Left lung (tissue), 10 donors: ENCODE data around the gene PREX1. TPM values are rescaled to one million over a fixed set of nuclear protein-coding genes. Genes with fewer than 3 reads are reported as not detected.
A peak's percentile ranks its signal among the peaks of the same experiment; 100 is the strongest.

Experiments
- ATAC-seq: fragments of 200-7000 bp; cut with Tn5 transposase; one replicate; pipeline ENCODE4 v1.9.1; 2020; ENCODE audit warnings: moderate library complexity
- DNase-seq, 4 donors: peaks; one replicate each; pipeline ENCODE4 v3.0.0-alpha.2; 2013 to 2020
- H3K27ac ChIP-seq, 2 donors: fragments of 200-600 bp; sonication (generic) in 1 of 2; one replicate each; pipeline versions ENCODE4 v1.5.0 to v1.8.0; 2020 to 2021
- H3K27me3 ChIP-seq, 2 donors: fragments of 200-600 bp; sonication (generic) in 1 of 2; one replicate each; pipeline versions ENCODE4 v1.5.0 to v1.8.0; 2020 to 2021
- H3K36me3 ChIP-seq, 2 donors: fragments of 200-600 bp; sonication (generic) in 1 of 2; one replicate each; pipeline versions ENCODE4 v1.5.0 to v1.8.0; 2020 to 2021
- H3K4me1 ChIP-seq, 2 donors: fragments of 200-600 bp; one replicate each; pipeline ENCODE4 v1.8.0; 2021
- H3K4me3 ChIP-seq, 2 donors: fragments of 200-600 bp; sonication (generic) in 1 of 2; one replicate each; pipeline versions ENCODE4 v1.5.0 to v1.8.0; 2020 to 2021; ENCODE audit warnings: mild to moderate bottlenecking in 1 of 2
- H3K9me3 ChIP-seq, 2 donors: fragments of 200-600 bp; sonication (generic) in 1 of 2; one replicate each; pipeline versions ENCODE4 v1.5.0 to v1.8.0; 2020 to 2021
- intact Hi-C, 2 donors: fragments of 100-400 bp; cut with DNase I; formaldehyde crosslinking; loops; one replicate each; pipeline versions ENCODE4 v1.11.2 to v1.14.2; 2022
- polyA plus RNA-seq, 6 donors: library from polyadenylated mRNA; unstranded; fragments of 120-200 nt; gene quantifications; one replicate each; pipeline ENCODE4 v1.2.1, GENCODE V29; 2013; ENCODE audit not compliant: insufficient read length in 6 of 6
- total RNA-seq, 2 donors: library from RNA; stranded (reverse); fragmentation: NEBNext Ultra II Directional; extraction: Animal tissue kit (Norgen Biotek cat#: 25700); gene quantifications; one replicate each; pipeline ENCODE4 v1.2.1, GENCODE V29; 2021
- TF ChIP-seq, protein P1 (sequence below), 2 donors: fragments of 200-600 bp; sonication (generic) in 1 of 2; IDR thresholded peaks; one replicate each; pipeline versions ENCODE4 v1.5.0 to v1.8.0; 2021; ENCODE audit warnings: antibody characterized with exemption in 2 of 2
- donor health status: DM: no; HTN: yes; CAD: no.
- donor health status: DM: no; HTN: no; CAD: no.

The PREX1 gene
- total and polyA plus RNA-seq, 8 donors = 20.3 to 111 (median 26.1) TPM

DNA sequence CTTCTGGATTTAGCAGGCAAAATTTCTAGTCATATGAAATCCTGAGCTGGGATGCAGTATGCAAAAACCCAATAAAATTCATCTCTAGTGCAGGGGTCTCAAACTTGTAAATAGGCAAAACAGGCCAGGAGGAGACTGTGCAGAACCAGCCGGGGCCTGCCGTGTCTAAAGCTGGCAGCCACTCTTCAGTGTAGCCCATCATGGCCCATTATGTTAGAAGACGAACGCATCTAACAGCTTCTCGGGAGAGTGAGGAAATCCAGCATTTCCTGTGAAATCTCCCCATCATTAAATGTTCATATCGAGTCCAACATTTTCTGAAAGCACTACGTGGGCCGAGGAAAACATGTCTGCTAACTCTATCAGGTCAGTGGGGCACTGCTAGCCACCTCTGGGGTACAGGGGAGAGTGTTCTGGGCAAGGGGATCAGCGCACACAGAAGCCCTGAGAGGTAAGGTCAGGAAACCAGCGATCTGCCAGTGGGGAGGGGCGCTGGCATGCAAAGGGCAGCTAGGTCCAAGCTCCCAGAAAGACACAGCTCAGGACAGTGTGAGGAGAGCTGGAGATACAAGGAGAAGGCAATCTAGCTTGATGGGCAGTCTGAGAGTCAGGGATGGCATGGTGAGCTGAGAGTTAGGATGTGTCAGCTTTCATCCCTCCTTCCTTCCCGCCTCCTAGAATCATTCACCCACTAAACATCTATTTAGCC lies 144.2 kb downstream of the PREX1 start:
- Histone ChIP-seq H3K36me3 (peaks cover 0 to 99% of the 10 kb centered on the region in 2 donors), H3K4me3 (no peak overlapping the region), H3K4me1 (peaks cover 26 to 63% of the 10 kb centered on the region in 2 donors), H3K27me3 (no peaks in the 10 kb centered on the region), H3K9me3 (no peaks in the 10 kb centered on the region), H3K27ac (peak overlapping the region in 1 of 2 donors; percentile 53)
- ATAC-seq = no peak
- TF ChIP-seq, protein P1, sequence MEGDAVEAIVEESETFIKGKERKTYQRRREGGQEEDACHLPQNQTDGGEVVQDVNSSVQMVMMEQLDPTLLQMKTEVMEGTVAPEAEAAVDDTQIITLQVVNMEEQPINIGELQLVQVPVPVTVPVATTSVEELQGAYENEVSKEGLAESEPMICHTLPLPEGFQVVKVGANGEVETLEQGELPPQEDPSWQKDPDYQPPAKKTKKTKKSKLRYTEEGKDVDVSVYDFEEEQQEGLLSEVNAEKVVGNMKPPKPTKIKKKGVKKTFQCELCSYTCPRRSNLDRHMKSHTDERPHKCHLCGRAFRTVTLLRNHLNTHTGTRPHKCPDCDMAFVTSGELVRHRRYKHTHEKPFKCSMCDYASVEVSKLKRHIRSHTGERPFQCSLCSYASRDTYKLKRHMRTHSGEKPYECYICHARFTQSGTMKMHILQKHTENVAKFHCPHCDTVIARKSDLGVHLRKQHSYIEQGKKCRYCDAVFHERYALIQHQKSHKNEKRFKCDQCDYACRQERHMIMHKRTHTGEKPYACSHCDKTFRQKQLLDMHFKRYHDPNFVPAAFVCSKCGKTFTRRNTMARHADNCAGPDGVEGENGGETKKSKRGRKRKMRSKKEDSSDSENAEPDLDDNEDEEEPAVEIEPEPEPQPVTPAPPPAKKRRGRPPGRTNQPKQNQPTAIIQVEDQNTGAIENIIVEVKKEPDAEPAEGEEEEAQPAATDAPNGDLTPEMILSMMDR (IDR thresholded peaks at IDR 0.05) = no peak
- intact Hi-C loops = no loop called here
- DNase-seq = no peak

DNA sequence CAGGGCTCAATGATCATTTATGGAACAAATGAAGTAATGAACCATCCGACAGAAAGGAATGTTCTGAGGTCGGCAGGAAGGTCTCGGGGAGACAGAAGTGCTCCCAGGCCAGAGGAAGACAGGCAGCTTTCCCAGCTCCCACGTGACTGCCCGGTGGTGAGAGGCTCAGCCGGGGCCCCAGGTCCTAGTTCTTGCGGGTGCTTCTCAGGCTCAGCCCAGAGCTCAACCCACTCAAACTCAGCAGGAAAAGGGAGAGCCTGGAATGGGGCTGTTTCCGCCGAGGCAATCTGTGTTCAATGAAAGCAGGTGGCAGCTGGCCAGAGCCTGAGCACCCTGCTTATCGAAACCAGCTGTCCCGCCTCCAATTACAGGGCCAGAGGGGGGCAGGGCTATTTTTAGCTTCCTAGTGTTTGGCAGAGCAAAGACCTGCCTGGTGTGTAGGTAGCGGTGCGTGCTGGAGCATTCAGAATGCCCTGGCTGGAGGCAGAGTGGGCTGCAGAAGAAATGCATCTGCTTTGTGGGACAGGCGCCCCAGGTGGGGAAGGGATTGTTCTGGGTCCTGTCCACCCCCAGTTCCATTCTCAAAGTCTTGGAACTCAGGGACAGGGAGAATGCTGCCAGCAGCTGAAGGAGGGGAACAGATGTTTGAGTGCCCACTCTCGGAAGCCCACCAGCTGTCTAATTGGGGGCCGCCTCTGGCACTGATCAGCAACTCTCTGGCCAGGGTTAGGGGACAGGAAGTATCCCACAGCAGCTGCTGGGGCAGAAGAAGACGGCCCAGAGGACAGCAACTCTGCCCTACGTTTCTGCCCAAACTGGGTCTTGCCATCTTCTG lies 145.1 kb downstream of the PREX1 start:
- intact Hi-C loops = no loop called here
- H3K9me3 ChIP-seq = no peaks in the 10 kb centered on the region
- TF ChIP-seq, protein P1 (IDR thresholded peaks at IDR 0.05) = no peak
- ATAC-seq (peak; percentile 90), DNase-seq (peak; percentile 84 to 94 (median 85))
- peaks cover 26 to 60% of the 10 kb centered on the region in 2 donors for H3K4me1 ChIP-seq
- peaks cover 0 to 99% of the 10 kb centered on the region in 2 donors for H3K36me3 ChIP-seq
- H3K4me3 ChIP-seq = no peak overlapping the region
- H3K27ac ChIP-seq = peak overlapping the region; percentile 53 to 71
- no peaks in the 10 kb centered on the region for H3K27me3 ChIP-seq

DNA sequence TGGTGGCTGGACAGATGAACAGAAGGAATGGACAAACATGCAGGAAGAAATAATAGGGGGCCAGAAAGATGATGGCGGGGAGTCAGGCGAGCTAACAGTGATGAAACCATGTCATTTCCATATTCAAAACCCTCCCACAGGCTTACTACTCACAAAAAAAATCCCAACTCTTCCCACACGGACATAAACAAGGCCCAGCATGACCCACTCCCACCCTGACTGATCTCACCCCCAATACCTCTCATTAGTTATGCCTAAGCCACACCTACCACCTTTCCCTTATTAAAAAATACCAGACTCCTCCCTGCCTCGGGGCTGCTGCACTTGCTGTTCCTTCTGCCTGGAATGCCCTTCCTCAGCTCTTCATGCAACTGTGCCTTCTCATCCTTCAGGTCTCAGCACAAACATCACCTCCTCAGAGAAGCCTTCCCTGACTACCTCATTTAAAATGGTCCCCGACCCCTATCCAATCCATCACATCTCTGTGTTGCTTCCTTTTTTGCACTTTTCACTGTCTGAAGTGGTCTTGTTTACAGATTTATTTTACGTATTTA lies 145.8 kb downstream of the PREX1 start:
- Histone ChIP-seq H3K27ac (peak overlapping the region; percentile 53 to 71), H3K36me3 (peaks cover 0 to 99% of the 10 kb centered on the region in 2 donors), H3K4me3 (no peak overlapping the region), H3K4me1 (peaks cover 26 to 52% of the 10 kb centered on the region in 2 donors), H3K27me3 (no peaks in the 10 kb centered on the region), H3K9me3 (no peaks in the 10 kb centered on the region)
- ATAC-seq (no peak), DNase-seq (no peak)
- intact Hi-C loops = no loop called here
- TF ChIP-seq, protein P1 (IDR thresholded peaks at IDR 0.05) = no peak

DNA sequence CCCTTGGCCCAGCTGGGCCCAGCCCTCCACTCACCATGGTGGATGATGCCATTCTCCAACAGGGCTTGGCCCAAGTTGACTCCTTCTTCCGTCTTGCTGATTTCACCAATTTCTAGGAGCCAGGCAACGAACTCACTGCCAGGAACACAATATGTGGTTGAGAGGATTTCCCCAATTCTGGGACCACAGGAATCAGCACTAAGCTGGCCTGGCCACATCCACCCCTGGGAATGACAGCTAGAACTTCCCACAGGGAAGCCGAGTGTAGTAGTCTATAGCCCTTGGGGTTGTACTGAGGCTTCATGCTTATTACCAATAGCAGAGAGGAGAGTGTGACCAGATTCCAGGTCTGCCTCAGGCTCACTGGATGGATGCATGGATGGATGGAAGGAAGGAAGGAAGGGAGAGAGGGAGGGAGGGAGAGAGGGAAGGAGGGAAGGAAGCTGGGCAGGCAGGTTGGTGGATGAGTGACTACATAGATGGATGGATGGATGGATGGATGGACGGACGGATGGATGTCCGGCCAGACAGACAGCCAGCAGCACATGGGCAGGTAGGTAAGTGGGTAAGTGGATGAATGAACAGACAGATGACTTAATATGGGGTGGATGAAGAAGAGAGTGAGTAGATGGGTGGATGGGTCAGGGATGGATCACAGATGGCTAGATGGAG lies 146.5 kb downstream of the PREX1 start:
- Histone ChIP-seq H3K4me3 (no peak overlapping the region), H3K9me3 (no peaks in the 10 kb centered on the region), H3K4me1 (peaks cover 21 to 46% of the 10 kb centered on the region in 2 donors), H3K27me3 (no peaks in the 10 kb centered on the region), H3K27ac (no peak overlapping the region), H3K36me3 (peaks cover 0 to 99% of the 10 kb centered on the region in 2 donors)
- TF ChIP-seq, protein P1 (IDR thresholded peaks at IDR 0.05) = no peak
- intact Hi-C loops = no loop called here
- no peak for ATAC-seq
- DNase-seq = no peak
